ENCODE measurements around the gene PTPN1. TPM values are rescaled to one million over a fixed set of nuclear protein-coding genes. Genes with fewer than 3 reads are reported as not detected.
"Not testable (repeated sequence)": the region's sequence is repeated elsewhere in the genome, so short reads cannot be mapped to it uniquely, and the experiment has no call there.

The PTPN1 gene
- total RNA-seq, 4 donors from 2014 or later, result 21.8 to 46.8 (median 44.4) TPM

- H3K27ac ChIP-seq, result no peak overlapping the region
- in situ Hi-C loops (cut with MboI; ENCODE audit: low sequenced_read_pairs in 4 of 4), result loop anchor here in 2 of 4 donors (25.0 kb wide), 1 partner anchor 186 kb away; no protein-coding TSS in a partner anchor
- TF ChIP-seq POLR2A (IDR thresholded peaks at IDR 0.05), result no peak
- no peak for TF ChIP-seq CTCF (IDR thresholded peaks at IDR 0.05 in 4 of 5, conservative IDR thresholded peaks at IDR 0.05 in 1 of 5)
- H3K4me3 ChIP-seq, result no peak overlapping the region
- no peaks in the 10 kb centered on the region for H3K36me3 ChIP-seq
- H3K4me1 ChIP-seq, result peaks cover 2 to 5% of the 10 kb centered on the region in 2 donors
- no peaks in the 10 kb centered on the region for H3K9me3 ChIP-seq
- H3K27me3 ChIP-seq, result no peaks in the 10 kb centered on the region
- DNase-seq (no peak), ATAC-seq (no peak)
- intact Hi-C loops (cut with DNase I; ENCODE audit: low total_unique reads), result no loop called here
These were observed 37.2 kb upstream of the PTPN1 start for GRCh38 chr20:50472693-50473664.

GRCh38 chr20:50474356-50474755, 35.8 kb upstream of the PTPN1 start:
- ATAC-seq; H3K4me1 ChIP-seq; DNase-seq; H3K27me3 ChIP-seq; H3K4me3 ChIP-seq; H3K27ac ChIP-seq; intact Hi-C loops (cut with DNase I; ENCODE audit: low total_unique reads); H3K36me3 ChIP-seq; H3K9me3 ChIP-seq: not testable (repeated sequence)
- in situ Hi-C loops (cut with MboI; ENCODE audit: low sequenced_read_pairs in 4 of 4), result loop anchor here in 2 of 4 donors (25.0 kb wide), 1 partner anchor 187 kb away; no protein-coding TSS in a partner anchor

GRCh38 chr20:50475681-50476292, 34.4 kb upstream of the PTPN1 start:
- intact Hi-C loops (cut with DNase I; ENCODE audit: low total_unique reads), result no loop called here
- Histone ChIP-seq H3K27me3 (no peaks in the 10 kb centered on the region), H3K4me1 (peaks cover 2 to 5% of the 10 kb centered on the region in 2 donors), H3K9me3 (no peaks in the 10 kb centered on the region), H3K27ac (peak overlapping the region in 1 of 4 donors; percentile 16), H3K4me3 (no peak overlapping the region), H3K36me3 (no peaks in the 10 kb centered on the region)
- DNase-seq (no peak), ATAC-seq (no peak)
- in situ Hi-C loops (cut with MboI; ENCODE audit: low sequenced_read_pairs in 4 of 4), result loop anchor here in 1 of 4 donors (5.0 to 25.0 kb wide), 2 partner anchors 102 to 262 kb away; partner anchors contain the start of gene PARD6B
- TF ChIP-seq CTCF (IDR thresholded peaks at IDR 0.05 in 4 of 5, conservative IDR thresholded peaks at IDR 0.05 in 1 of 5), result no peak
- no peak for TF ChIP-seq POLR2A (IDR thresholded peaks at IDR 0.05)

- peaks cover 2 to 5% of the 10 kb centered on the region in 2 donors for H3K4me1 ChIP-seq
- intact Hi-C loops (cut with DNase I; ENCODE audit: low total_unique reads) (no loop called here), in situ Hi-C loops (cut with MboI; ENCODE audit: low sequenced_read_pairs in 4 of 4) (loop anchor here in 1 of 4 donors (5.0 to 25.0 kb wide), 2 partner anchors 100 to 260 kb away; partner anchors contain the start of gene PARD6B)
- no peak overlapping the region for H3K27ac ChIP-seq
- TF ChIP-seq CTCF (IDR thresholded peaks at IDR 0.05 in 4 of 5, conservative IDR thresholded peaks at IDR 0.05 in 1 of 5) (no peak), POLR2A (IDR thresholded peaks at IDR 0.05) (no peak)
- H3K27me3 ChIP-seq, result no peaks in the 10 kb centered on the region
- ATAC-seq (no peak), DNase-seq (no peak)
- no peaks in the 10 kb centered on the region for H3K36me3 ChIP-seq
- no peaks in the 10 kb centered on the region for H3K9me3 ChIP-seq
- no peak overlapping the region for H3K4me3 ChIP-seq
These were observed 32.8 kb upstream of the PTPN1 start for GRCh38 chr20:50477239-50477872.

Measured in gastrocnemius medialis (tissue), 4 donors.